ENCODE data around the gene USB1. TPM values are rescaled to one million over a fixed set of nuclear protein-coding genes. Genes with fewer than 3 reads are reported as not detected.

The USB1 gene
- total RNA-seq, 1 donor from 2014 or later = 32.1 TPM

- ATAC-seq (ENCODE audit: poor library complexity) = no peak
- intact Hi-C loops (cut with DNase I) = no loop called here
Observed at GRCh38 chr16:58040945-58041627, 39.9 kb downstream of the USB1 start.

GRCh38 chr16:58041628-58041955 is 40.4 kb downstream of the USB1 start:
- intact Hi-C loops (cut with DNase I) = no loop called here
- no peak for ATAC-seq (ENCODE audit: poor library complexity)
- DNase-seq = no peak

More at GRCh38 chr16:58040945-58041627, 39.9 kb downstream of the USB1 start:
- no peak for DNase-seq

GRCh38 chr16:58042001-58042885 is 41.0 kb downstream of the USB1 start:
- intact Hi-C loops (cut with DNase I) = no loop called here
- ATAC-seq (ENCODE audit: poor library complexity) = no peak
- DNase-seq = no peak

- intact Hi-C loops (cut with DNase I) = no loop called here
- DNase-seq (peak; percentile 31), ATAC-seq (ENCODE audit: poor library complexity) (no peak)
Observed at GRCh38 chr16:58042886-58043515, 41.8 kb downstream of the USB1 start.

- ATAC-seq (ENCODE audit: poor library complexity) = no peak
- intact Hi-C loops (cut with DNase I) = no loop called here
- peak; percentile 14 for DNase-seq
Observed at GRCh38 chr16:58043571-58044155, 42.5 kb downstream of the USB1 start.

- DNase-seq = peak; percentile 41
- intact Hi-C loops (cut with DNase I) = no loop called here
- no peak for ATAC-seq (ENCODE audit: poor library complexity)
Observed at GRCh38 chr16:58044266-58045019, 43.2 kb downstream of the USB1 start.

- DNase-seq (no peak), ATAC-seq (ENCODE audit: poor library complexity) (no peak)
- intact Hi-C loops (cut with DNase I) = no loop called here
Observed at GRCh38 chr16:58045096-58045495, 43.9 kb downstream of the USB1 start.

- intact Hi-C loops (cut with DNase I) = no loop called here
- no peak for DNase-seq
- ATAC-seq (ENCODE audit: poor library complexity) = peak; percentile 13
Observed at GRCh38 chr16:58046054-58046881, 45.1 kb downstream of the USB1 start.

- ATAC-seq (ENCODE audit: poor library complexity) (peak; percentile 39), DNase-seq (no peak)
- intact Hi-C loops (cut with DNase I) = no loop called here
Observed at GRCh38 chr16:58046936-58047335, 45.7 kb downstream of the USB1 start.

- intact Hi-C loops (cut with DNase I) = no loop called here
- DNase-seq = peak; percentile 27
- ATAC-seq (ENCODE audit: poor library complexity) = peak; percentile 4
Observed at GRCh38 chr16:58047557-58048348, 46.5 kb downstream of the USB1 start.

GRCh38 chr16:58048494-58049231 is 47.5 kb downstream of the USB1 start:
- DNase-seq = peak; percentile 8
- no peak for ATAC-seq (ENCODE audit: poor library complexity)
- intact Hi-C loops (cut with DNase I) = no loop called here

- DNase-seq (no peak), ATAC-seq (ENCODE audit: poor library complexity) (no peak)
- intact Hi-C loops (cut with DNase I) = no loop called here
Observed at GRCh38 chr16:58049232-58050185, 48.3 kb downstream of the USB1 start.

- ATAC-seq (ENCODE audit: poor library complexity) = no peak
- intact Hi-C loops (cut with DNase I) = no loop called here
- DNase-seq = no peak
Observed at GRCh38 chr16:58051296-58051695, 50.1 kb downstream of the USB1 start.

GRCh38 chr16:58051821-58052603 is 50.8 kb downstream of the USB1 start:
- no peak for DNase-seq
- ATAC-seq (ENCODE audit: poor library complexity) = no peak
- intact Hi-C loops (cut with DNase I) = no loop called here

- ATAC-seq (ENCODE audit: poor library complexity) = no peak
- no peak for DNase-seq
- intact Hi-C loops (cut with DNase I) = no loop called here
Observed at GRCh38 chr16:58053682-58054005, 52.4 kb downstream of the USB1 start.
